Heart left ventricle (tissue), 13 donors: ENCODE data around the gene ZNF641.

ENCODE experiments used
- CTCF ChIP-seq, 12 donors: fragments of 200-600 bp; sonication (generic) in 4 of 12; IDR thresholded peaks; one replicate each; pipeline versions ENCODE4 v1.5.0 to v1.8.0; 2018 to 2022; ENCODE audit warnings: antibody characterized with exemption in 12 of 12, mild to moderate bottlenecking in 5 of 12
- POLR2A ChIP-seq, 2 donors: fragments of 450-650 bp; IDR thresholded peaks; one replicate each; pipeline ENCODE4 v1.6.1; 2017; ENCODE audit warnings: antibody characterized with exemption in 2 of 2, mild to moderate bottlenecking in 2 of 2, moderate library complexity in 2 of 2
- donor health status: ischemic (EF 13 %, LVEDD 7.1; RV severe dilation, severe dysfunction).
- donor health status: DM: no; HTN: yes; CAD: no.
- donor health status: DM: no; HTN: no; CAD: no.
- donor health status: ischemic (EF 25% LVEDD 6.9; RV normal size, moderate dysfunction).
- donor health status: ischemic (EF 25% LVEDD 5.7; RV mildly dilated, moderate dysfunction).
- donor health status: ischemic (EF 35%, LVEDD 5.7; RV mildly dilated, moderate dysfunction).
- donor health status: nonischemic (EF 11% LVEDD 7.7; RV severe dilation, severe dysfunction).
- donor health status: DM: yes; HTN: yes; CAD: no.
- donor health status: PGD.
- donor health status: ischemic (EF 29% LVEDD 5.4; RV normal size, mild dysfunction).
- donor health status: nonischemic (EF 23%, LVEDD 6.1; RV moderate dilation, normal function).

- TF ChIP-seq CTCF (IDR thresholded peaks at IDR 0.05): no peak
- TF ChIP-seq POLR2A (IDR thresholded peaks at IDR 0.05): no peak
These were observed 9.8 kb downstream of the ZNF641 start for GRCh38 chr12:48340943-48341342.
